Colonic mucosa (tissue), 4 donors: ENCODE results near the gene PDLIM1. TPM values are rescaled to one million over a fixed set of nuclear protein-coding genes. Genes with fewer than 3 reads are reported as not detected.
A peak's percentile ranks its signal among the peaks of the same experiment; 100 is the strongest.

Experiments
- DNase-seq: peaks from one replicate; pipeline ENCODE4 v3.0.0-alpha.2; 2020
- H3K27ac ChIP-seq: fragments of 200-600 bp; one replicate; pipeline ENCODE4 v1.8.0; 2021
- H3K27me3 ChIP-seq: fragments of 200-600 bp; one replicate; pipeline ENCODE4 v1.8.0; 2021
- H3K36me3 ChIP-seq: fragments of 200-600 bp; one replicate; pipeline ENCODE4 v1.8.0; 2021
- H3K4me1 ChIP-seq: fragments of 200-600 bp; one replicate; pipeline ENCODE4 v1.8.0; 2021; ENCODE audit warnings: mild to moderate bottlenecking
- H3K4me3 ChIP-seq: fragments of 200-600 bp; one replicate; pipeline ENCODE4 v1.8.0; 2021
- H3K9ac ChIP-seq, 2 donors: one replicate each; pipeline ENCODE4 v1.7.0; 2013; ENCODE audit warnings: control low read depth in 2 of 2, low read depth in 2 of 2, low read length in 2 of 2
- H3K9me3 ChIP-seq: fragments of 200-600 bp; one replicate; pipeline ENCODE4 v1.8.0; 2021
- intact Hi-C: fragments of 100-400 bp; cut with DNase I; formaldehyde crosslinking; loops from one replicate; pipeline ENCODE4 v1.14.1; 2022
- total RNA-seq, 2 donors: library from RNA; stranded (reverse); fragmentation: NEBNext Ultra II Directional in 1 of 2; extraction: Animal tissue kit (Norgen Biotek cat#: 25700) in 1 of 2; gene quantifications; one replicate each; pipeline ENCODE4 v1.2.1, GENCODE V29; 2021
- TF ChIP-seq, protein P1 (sequence below): fragments of 200-600 bp; IDR thresholded peaks from one replicate; pipeline ENCODE4 v1.8.0; 2022; ENCODE audit warnings: antibody characterized with exemption, mild to moderate bottlenecking
- donor health status: healthy.
- donor health status: DM: no; HTN: no; CAD: no.
- donor health status: DM: no; HTN: no; CAD: no.

PDLIM1 gene
- total RNA-seq, 2 donors from 2014 or later = 246 to 433 TPM

DNA sequence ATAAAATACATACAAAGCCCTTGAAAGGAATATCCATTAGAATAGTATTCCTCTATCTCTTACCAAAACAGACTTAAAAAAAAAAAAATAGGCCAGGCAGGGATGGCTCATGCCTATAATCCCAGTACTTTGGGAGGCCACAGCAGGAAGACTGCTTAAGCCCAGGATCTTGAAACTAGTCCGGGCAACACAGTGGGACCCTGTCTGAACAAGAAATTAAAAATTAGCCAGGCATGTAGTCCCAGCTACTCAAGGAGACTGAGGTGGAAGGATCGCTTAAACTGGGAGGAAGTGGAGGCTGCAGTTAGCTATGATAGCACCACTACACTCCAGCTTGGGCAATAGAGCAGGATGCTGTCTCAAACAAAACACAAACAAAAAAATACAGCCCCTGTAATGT is 9.6 kb downstream of the PDLIM1 start:
- TF ChIP-seq, protein P1, sequence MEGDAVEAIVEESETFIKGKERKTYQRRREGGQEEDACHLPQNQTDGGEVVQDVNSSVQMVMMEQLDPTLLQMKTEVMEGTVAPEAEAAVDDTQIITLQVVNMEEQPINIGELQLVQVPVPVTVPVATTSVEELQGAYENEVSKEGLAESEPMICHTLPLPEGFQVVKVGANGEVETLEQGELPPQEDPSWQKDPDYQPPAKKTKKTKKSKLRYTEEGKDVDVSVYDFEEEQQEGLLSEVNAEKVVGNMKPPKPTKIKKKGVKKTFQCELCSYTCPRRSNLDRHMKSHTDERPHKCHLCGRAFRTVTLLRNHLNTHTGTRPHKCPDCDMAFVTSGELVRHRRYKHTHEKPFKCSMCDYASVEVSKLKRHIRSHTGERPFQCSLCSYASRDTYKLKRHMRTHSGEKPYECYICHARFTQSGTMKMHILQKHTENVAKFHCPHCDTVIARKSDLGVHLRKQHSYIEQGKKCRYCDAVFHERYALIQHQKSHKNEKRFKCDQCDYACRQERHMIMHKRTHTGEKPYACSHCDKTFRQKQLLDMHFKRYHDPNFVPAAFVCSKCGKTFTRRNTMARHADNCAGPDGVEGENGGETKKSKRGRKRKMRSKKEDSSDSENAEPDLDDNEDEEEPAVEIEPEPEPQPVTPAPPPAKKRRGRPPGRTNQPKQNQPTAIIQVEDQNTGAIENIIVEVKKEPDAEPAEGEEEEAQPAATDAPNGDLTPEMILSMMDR = no peak
- DNase-seq = no peak
- Histone ChIP-seq H3K4me3 (no peak overlapping the region), H3K36me3 (no peaks in the 10 kb centered on the region), H3K27me3 (no peaks in the 10 kb centered on the region), H3K4me1 (peaks cover 38% of the 10 kb centered on the region), H3K9ac (peak overlapping the region in 1 of 2 donors; percentile 70), H3K27ac (peak overlapping the region; percentile 62), H3K9me3 (no peaks in the 10 kb centered on the region)
- intact Hi-C loops = no loop called here

DNA sequence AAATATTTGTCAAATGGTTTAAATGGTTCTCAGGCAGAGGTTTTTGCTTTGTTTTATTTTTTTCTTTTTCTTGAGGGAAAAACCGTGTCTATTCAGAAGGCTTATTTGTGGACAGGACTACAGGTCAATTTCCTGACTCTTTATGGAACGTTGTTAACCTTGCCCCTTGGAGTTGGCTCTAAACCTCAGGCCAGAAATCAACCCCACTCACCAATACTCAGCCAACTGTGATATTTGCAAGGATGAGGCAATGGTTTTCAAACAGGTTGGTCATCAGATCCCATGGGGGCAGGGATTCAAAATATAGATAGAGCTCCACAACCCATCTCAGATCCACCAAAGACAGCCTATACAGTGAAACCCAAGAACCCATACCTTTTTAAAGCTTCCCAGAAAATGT is 10.2 kb downstream of the PDLIM1 start:
- Histone ChIP-seq H3K4me1 (peaks cover 35% of the 10 kb centered on the region), H3K27ac (peak overlapping the region; percentile 62), H3K27me3 (no peaks in the 10 kb centered on the region), H3K36me3 (no peaks in the 10 kb centered on the region), H3K9ac (no peak overlapping the region), H3K4me3 (no peak overlapping the region), H3K9me3 (no peaks in the 10 kb centered on the region)
- TF ChIP-seq, protein P1 = no peak
- no peak for DNase-seq
- intact Hi-C loops = no loop called here

DNA sequence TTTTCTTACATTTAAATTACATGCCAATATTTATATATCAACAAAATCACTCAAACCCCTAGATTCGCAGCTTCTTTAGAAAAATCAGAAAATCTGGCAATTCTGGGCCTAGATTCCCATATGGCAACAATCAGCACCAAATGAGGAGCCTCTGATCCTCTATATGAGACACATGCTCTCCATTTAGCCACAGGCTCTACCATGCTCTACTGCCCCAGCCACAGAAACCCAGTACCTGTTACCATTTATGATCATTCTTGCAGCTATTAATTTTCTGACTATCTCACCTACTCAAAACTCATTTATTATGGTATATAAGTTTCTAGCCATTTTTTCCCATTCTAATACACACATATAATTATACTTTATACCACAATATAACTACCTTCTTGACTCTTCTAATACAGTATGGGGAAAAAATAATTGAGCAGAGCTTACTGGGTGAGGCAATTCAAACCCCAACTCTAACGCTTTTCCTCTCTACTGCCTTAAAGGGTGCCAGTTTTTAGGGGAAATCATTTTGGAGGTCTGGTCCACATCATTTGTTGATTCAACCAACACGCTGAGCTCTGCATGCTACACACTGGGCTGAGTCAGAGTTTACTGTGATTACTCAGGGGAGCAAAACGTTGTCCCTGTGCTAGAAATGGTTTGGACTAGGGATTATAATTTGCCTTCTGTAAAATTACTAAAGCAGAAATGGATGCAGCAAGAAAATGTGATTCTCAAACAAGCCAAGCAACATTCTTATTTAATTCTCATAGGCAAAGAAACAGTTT is 11.6 kb downstream of the PDLIM1 start:
- H3K27ac ChIP-seq = peak overlapping the region; percentile 62
- H3K27me3 ChIP-seq = no peaks in the 10 kb centered on the region
- no peaks in the 10 kb centered on the region for H3K9me3 ChIP-seq
- peaks cover 33% of the 10 kb centered on the region for H3K4me1 ChIP-seq
- H3K4me3 ChIP-seq = no peak overlapping the region
- peak overlapping the region in 1 of 2 donors; percentile 36 for H3K9ac ChIP-seq
- H3K36me3 ChIP-seq = no peaks in the 10 kb centered on the region
- intact Hi-C loops = no loop called here
- TF ChIP-seq, protein P1 = no peak
- no peak for DNase-seq

DNA sequence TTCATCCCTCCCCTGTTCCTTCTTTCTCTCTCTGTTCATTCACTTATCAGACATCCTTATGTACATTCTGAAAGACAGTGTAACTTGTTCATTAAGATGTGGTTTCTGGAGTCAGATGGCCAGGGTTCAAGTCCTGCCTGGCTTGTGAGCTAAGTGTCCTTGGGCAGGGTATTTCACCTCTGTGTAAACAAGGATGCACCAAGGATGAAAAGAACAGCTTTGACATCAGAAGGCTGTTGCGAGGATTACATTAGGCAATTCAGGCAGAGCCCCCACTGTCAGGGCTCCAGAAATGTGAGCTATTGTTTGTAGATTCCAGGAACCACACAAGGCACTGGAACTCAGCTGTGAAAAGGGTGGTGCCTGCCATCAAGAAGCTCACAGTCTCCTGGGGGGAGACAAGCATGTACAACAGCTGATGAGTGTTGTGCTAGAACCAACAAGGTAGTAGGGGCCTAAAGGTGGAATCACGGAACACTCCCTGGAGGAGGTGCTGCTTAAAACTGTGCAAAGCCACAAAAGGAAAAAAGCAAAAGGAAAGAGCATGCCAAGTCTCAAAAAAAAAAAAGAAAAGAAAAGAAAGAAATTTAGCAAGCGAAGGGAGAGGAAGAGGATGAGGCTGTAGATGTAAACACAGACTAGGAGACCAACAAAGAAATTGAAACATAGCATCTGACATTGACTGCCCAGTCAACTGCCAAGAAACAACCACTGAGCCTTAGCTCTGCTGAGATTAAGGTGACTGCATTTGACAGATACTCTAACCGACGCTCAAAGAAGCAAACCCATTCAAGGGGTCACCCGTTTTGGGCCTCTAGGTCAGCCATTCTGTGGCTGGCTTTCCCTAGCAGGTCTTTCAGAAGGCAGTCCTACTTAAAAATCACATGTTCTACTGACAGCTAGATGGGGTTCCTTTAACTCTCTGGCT is 12.5 kb downstream of the PDLIM1 start:
- H3K9me3 ChIP-seq = no peaks in the 10 kb centered on the region
- H3K4me1 ChIP-seq = peaks cover 33% of the 10 kb centered on the region
- no peaks in the 10 kb centered on the region for H3K36me3 ChIP-seq
- H3K27me3 ChIP-seq = no peaks in the 10 kb centered on the region
- intact Hi-C loops = no loop called here
- peak; percentile 26 for DNase-seq
- peak overlapping the region in 1 of 2 donors; percentile 51 for H3K9ac ChIP-seq
- H3K27ac ChIP-seq = peak overlapping the region; percentile 62
- no peak overlapping the region for H3K4me3 ChIP-seq
- TF ChIP-seq, protein P1 = no peak

DNA sequence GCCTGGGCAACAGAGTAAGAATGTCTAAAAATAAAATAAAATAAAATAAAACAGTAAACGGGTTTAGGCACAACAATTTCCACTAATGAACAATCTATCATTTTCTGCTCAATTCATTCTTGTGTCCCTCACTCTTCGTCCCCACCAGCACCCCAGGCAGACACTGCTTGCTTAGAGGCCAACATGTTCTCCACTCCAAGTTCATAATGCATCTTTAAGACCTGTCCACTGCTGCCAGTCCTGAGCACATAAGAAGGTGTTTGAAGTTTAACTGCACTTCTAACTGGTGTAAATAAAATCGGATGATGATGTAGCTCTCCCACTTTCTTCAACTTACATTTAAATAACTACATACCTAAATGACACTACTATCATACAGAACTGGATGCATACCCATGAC is 13.2 kb downstream of the PDLIM1 start:
- Histone ChIP-seq H3K27me3 (no peaks in the 10 kb centered on the region), H3K4me3 (no peak overlapping the region), H3K27ac (peak overlapping the region; percentile 62), H3K36me3 (no peaks in the 10 kb centered on the region), H3K9ac (peak overlapping the region in 1 of 2 donors; percentile 51), H3K4me1 (peaks cover 28% of the 10 kb centered on the region), H3K9me3 (no peaks in the 10 kb centered on the region)
- intact Hi-C loops = no loop called here
- peak; percentile 20 for DNase-seq
- TF ChIP-seq, protein P1 = no peak
